Activated CD8-positive, alpha-beta T cell treated with anti-CD3 and anti-CD28 coated beads, Interleukin-2, amount 10 ng/mL, durations not matched to agents 7 days and 5 days (primary cell): Measurements from ENCODE around the gene ZNF316. TPM values are rescaled to one million over a fixed set of nuclear protein-coding genes. Genes with fewer than 3 reads are reported as not detected.

ENCODE experiments used
- ATAC-seq: fragments of 150-1000 bp; cut with Tn5 transposase; one replicate; pipeline ENCODE4 v1.10.0; 2021; ENCODE audit warnings: moderate library complexity
- CTCF ChIA-PET: fragments of 350-600 bp; sonication (Branson Sonifier 250); formaldehyde crosslinking; loops from one replicate; lab custom pipeline; 2021; ENCODE audit warnings: antibody characterized with exemption; lab: Charles Lee
- POLR2A ChIA-PET: fragments of 350-600 bp; sonication (Branson Sonifier 250); formaldehyde crosslinking; loops from one replicate; lab custom pipeline; 2021; ENCODE audit warnings: antibody characterized with exemption; lab: Charles Lee
- DNase-seq: peaks from one replicate; pipeline ENCODE4 v3.0.0-alpha.2; 2020
- H3K27ac Mint-ChIP-seq: one replicate; pipeline ENCODE4 v1.8.0; 2021; ENCODE audit warnings: mild to moderate bottlenecking, mixed read lengths
- H3K27me3 Mint-ChIP-seq: one replicate; pipeline ENCODE4 v1.8.0; 2021; ENCODE audit warnings: low read depth, mixed read lengths
- H3K36me3 Mint-ChIP-seq: one replicate; pipeline ENCODE4 v1.8.0; 2021; ENCODE audit warnings: low read depth, mixed read lengths
- H3K4me1 Mint-ChIP-seq: one replicate; pipeline ENCODE4 v1.8.0; 2021; ENCODE audit warnings: low read depth, mixed read lengths
- H3K4me3 Mint-ChIP-seq: one replicate; pipeline ENCODE4 v1.8.0; 2021; ENCODE audit warnings: mild to moderate bottlenecking, mixed read lengths
- H3K9me3 Mint-ChIP-seq: one replicate; pipeline ENCODE4 v1.8.0; 2022; ENCODE audit warnings: mixed read lengths; ENCODE audit not compliant: insufficient read depth
- total RNA-seq, 2 experiments: library from RNA; stranded (reverse); gene quantifications; one replicate each; pipeline ENCODE4 v1.2.3, GENCODE V29; 2021

Gene ZNF316
- total RNA-seq, 2 experiments from 2014 or later: 24.2 to 26.8 TPM

DNA sequence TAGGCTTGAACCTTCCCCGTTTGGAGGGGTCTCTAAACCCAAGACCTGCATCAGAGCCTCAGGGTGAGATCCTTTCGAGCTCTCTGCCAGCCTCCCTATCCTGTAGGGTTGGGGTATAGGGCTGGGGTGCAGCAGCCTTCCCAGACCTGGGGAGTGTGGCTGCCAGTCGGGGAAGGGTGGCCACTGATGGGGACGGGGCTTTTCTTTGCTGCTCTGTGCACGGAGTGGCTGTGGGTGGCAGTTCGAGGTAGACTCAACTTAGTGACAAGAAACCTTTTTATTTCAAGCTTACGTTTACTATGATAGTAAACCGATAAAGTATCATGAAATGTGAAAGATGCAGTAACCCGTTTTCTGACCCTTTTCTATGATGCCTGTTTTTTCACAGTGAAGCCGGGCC is 13.0 kb downstream of the ZNF316 start:
- DNase-seq: no peak
- Mint-ChIP-seq H3K27ac (no peak overlapping the region), H3K36me3 (peaks cover 68% of the 10 kb centered on the region), H3K9me3 (peaks cover 9% of the 10 kb centered on the region), H3K4me1 (no peaks in the 10 kb centered on the region), H3K27me3 (no peaks in the 10 kb centered on the region), H3K4me3 (no peak overlapping the region)
- no peak for ATAC-seq
- ChIA-PET POLR2A (no interaction called here), CTCF (no interaction called here)

DNA sequence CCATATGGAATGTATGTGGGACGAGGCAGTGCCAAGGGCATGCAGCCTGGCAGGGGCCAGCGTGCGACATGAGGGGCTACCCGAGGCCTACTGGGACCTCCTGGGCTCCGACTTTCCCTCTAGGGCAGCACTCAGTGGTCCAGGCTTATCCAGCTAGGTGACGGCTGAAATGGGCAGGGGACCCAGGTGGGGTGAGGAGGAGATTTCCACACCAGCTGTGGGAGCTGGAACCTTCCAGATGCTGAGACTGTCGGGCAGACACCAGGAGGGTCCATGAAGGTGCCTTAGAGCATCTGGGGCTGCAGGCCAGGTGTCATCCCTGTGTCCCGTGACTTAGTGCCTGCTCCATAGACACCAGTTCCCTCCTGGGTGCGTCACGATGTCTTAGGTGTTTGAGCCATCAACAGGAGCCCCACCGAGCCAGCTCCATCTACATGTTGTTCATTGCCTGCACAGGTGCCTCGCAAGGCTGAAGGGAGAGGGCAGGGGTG is 13.4 kb downstream of the ZNF316 start:
- Mint-ChIP-seq H3K36me3 (peaks cover 71% of the 10 kb centered on the region), H3K9me3 (peaks cover 9% of the 10 kb centered on the region), H3K4me1 (no peaks in the 10 kb centered on the region), H3K27ac (no peak overlapping the region), H3K27me3 (no peaks in the 10 kb centered on the region), H3K4me3 (no peak overlapping the region)
- ChIA-PET CTCF (no interaction called here), POLR2A (no interaction called here)
- ATAC-seq (no peak), DNase-seq (no peak)

DNA sequence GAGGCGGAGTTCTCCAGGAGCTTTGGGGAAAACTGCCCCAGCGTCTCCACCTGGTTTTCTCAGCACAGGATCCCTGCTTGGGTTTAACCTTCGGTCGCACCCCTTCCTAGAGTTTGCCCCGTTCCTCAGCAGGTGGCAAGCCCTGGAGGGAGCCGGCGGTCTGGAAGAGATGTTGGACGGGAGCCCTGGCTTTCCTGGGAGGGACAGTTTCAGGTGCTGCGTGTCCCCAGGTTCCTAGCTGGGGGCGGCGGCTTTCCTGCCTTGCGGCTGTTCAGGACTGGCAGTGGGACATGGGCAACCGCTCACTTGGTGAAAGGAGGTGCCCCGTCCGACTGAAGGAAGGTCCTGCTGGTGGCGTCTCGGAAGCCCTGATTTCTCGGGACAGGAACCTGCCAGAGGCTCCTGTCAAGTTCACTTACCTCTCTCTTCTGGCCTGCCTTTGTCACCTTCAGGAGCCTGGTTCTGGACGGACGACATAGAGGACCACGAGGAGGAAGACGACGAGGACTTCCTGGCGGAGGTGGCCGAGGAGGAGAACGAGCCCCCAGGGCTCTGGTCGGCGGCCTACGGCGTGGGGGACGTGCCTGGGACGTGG is 14.8 kb downstream of the ZNF316 start:
- no peaks in the 10 kb centered on the region for H3K4me1 Mint-ChIP-seq
- H3K36me3 Mint-ChIP-seq: peaks cover 66% of the 10 kb centered on the region
- H3K9me3 Mint-ChIP-seq: peaks cover 9% of the 10 kb centered on the region
- no peaks in the 10 kb centered on the region for H3K27me3 Mint-ChIP-seq
- ATAC-seq (no peak), DNase-seq (no peak)
- ChIA-PET CTCF (no interaction called here), POLR2A (no interaction called here)
- H3K4me3 Mint-ChIP-seq: no peak overlapping the region
- no peak overlapping the region for H3K27ac Mint-ChIP-seq

DNA sequence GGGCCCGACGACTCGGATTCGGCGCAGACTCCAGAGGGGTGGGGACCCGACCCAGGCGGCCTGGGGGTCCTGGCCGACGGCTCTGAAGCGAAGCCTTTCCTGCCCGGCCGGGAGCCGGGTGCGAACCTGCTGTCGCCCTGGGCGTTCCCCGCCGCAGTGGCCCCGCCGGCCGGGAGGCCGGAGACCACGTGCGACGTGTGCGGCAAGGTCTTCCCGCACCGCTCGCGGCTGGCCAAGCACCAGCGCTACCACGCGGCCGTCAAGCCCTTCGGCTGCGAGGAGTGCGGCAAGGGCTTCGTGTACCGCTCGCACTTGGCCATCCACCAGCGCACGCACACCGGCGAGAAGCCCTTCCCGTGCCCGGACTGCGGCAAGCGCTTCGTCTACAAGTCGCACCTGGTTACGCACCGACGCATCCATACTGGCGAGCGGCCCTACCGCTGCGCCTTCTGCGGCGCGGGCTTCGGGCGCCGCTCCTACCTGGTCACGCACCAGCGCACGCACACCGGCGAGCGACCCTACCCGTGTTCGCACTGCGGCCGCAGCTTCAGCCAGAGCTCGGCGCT is 15.4 kb downstream of the ZNF316 start:
- ChIA-PET POLR2A (no interaction called here), CTCF (no interaction called here)
- peaks cover 9% of the 10 kb centered on the region for H3K9me3 Mint-ChIP-seq
- H3K27me3 Mint-ChIP-seq: no peaks in the 10 kb centered on the region
- ATAC-seq (no peak), DNase-seq (no peak)
- H3K4me1 Mint-ChIP-seq: no peaks in the 10 kb centered on the region
- no peak overlapping the region for H3K4me3 Mint-ChIP-seq
- no peak overlapping the region for H3K27ac Mint-ChIP-seq
- peaks cover 60% of the 10 kb centered on the region for H3K36me3 Mint-ChIP-seq

DNA sequence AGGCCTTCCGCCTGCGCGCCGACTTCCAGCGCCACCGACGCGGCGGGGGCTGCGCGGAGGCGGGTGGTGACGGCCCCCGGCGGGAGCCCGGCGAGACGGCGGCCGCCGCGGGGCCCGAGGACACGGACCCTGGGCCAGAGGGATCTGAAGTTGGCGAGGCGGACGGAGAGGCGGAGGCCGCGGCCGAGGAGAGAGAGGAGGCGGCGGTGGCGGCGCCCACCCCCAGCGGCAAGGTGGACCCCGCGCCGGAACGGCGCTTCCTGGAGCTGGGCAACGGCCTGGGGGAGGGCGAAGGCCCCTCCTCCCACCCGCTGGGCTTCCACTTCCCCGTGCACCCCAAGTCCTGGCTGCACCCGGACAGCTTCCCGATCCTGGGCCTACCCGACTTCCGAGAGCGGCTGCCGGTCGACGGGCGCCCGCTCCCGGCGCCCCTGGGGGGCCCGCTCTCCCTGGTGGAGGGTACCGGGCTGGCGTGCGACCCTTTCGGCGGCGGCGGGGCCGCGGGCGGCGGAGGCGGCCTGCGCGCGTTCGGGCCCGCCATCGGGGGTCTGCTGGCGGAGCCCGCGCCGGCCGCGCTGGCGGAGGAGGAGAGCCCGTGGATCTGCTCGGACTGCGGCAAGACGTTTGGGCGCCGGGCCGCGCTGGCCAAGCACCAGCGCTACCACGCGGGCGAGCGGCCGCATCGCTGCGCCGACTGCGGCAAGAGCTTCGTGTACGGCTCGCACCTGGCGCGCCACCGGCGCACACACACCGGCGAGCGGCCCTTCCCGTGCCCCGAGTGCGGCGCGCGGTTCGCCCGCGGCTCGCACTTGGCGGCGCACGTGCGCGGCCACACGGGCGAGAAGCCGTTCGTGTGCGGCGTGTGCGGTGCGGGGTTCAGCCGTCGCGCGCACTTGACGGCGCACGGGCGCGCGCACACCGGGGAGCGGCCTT is 16.2 kb downstream of the ZNF316 start:
- Mint-ChIP-seq H3K36me3 (peaks cover 54% of the 10 kb centered on the region), H3K9me3 (peaks cover 9% of the 10 kb centered on the region), H3K27ac (no peak overlapping the region), H3K27me3 (no peaks in the 10 kb centered on the region), H3K4me3 (no peak overlapping the region), H3K4me1 (no peaks in the 10 kb centered on the region)
- DNase-seq (no peak), ATAC-seq (no peak)
- ChIA-PET POLR2A (no interaction called here), CTCF (no interaction called here)

DNA sequence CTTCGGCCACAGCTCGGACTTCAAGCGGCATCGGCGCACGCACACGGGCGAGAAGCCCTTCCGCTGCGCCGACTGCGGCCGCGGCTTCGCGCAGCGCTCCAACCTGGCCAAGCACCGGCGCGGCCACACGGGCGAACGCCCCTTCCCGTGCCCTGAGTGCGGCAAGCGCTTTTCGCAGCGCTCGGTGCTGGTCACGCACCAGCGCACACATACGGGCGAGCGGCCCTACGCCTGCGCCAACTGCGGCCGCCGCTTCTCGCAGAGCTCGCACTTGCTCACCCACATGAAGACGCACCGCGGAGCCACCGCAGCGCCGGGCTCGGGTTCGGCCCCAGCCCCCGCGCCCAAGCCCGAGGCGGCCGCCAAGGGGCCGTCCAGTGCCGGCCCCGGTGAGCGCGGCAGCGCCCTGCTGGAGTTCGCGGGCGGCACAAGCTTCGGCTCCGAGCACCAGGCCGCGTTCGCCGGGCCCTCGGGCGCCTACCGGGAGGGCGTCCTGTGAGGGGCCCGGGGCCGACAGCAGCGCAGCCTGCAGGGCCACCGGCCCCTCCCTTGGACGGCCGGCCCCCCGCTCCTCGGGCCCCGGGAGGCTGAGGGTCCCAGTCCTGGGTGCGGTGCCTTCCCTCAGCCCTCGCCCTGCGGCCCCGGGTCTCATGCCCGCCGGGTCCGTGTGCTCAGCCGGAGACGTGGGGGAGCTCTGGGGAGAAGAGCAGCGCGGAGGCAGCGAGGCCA is 17.2 kb downstream of the ZNF316 start:
- H3K27ac Mint-ChIP-seq: no peak overlapping the region
- H3K27me3 Mint-ChIP-seq: no peaks in the 10 kb centered on the region
- ATAC-seq (no peak), DNase-seq (no peak)
- H3K36me3 Mint-ChIP-seq: peaks cover 47% of the 10 kb centered on the region
- H3K4me1 Mint-ChIP-seq: peaks cover 5% of the 10 kb centered on the region
- ChIA-PET CTCF (no interaction called here), POLR2A (no interaction called here)
- H3K9me3 Mint-ChIP-seq: peaks cover 9% of the 10 kb centered on the region
- H3K4me3 Mint-ChIP-seq: no peak overlapping the region

DNA sequence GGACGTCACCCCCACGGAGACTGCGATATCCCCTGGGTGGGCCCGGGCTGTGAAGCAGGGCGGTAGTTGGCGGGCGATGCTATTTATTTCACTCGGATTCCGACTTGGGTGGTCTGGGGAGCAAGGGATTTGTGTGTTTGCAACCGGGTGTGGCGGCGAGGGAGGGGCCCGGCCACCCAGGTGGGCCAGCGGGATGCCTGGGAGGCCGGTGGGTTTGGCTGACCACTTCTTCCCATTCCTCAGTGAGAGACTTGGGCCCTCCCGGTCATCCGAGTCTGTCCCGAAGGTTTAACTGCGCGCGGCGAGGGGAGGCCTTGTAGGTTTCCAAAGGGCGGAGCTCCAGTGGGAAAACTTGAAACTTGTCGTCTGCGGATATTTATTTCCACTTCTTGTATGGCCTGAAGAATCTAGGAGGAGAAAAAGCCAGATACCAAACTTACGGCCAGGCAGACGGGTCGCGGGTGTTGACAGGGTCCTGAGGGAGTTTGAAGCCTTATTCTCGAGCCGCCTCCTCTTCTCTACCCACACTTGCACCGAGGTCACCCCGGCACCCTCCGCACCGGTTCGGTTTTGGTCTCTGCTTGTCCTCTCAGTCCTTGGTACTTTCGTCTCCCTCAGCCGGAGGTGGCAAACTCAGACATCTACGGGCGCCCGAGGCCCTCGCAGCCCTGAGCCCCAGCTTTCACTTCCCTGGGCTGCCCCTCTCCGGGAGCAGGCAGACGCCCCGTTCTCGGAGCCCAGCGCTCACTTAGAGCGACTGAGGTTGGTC is 17.9 kb downstream of the ZNF316 start:
- DNase-seq (no peak), ATAC-seq (no peak)
- peaks cover 2% of the 10 kb centered on the region for H3K27me3 Mint-ChIP-seq
- H3K4me1 Mint-ChIP-seq: peaks cover 7% of the 10 kb centered on the region
- ChIA-PET CTCF (no interaction called here), POLR2A (no interaction called here)
- no peak overlapping the region for H3K27ac Mint-ChIP-seq
- no peak overlapping the region for H3K4me3 Mint-ChIP-seq
- H3K9me3 Mint-ChIP-seq: peaks cover 9% of the 10 kb centered on the region
- H3K36me3 Mint-ChIP-seq: peaks cover 40% of the 10 kb centered on the region

DNA sequence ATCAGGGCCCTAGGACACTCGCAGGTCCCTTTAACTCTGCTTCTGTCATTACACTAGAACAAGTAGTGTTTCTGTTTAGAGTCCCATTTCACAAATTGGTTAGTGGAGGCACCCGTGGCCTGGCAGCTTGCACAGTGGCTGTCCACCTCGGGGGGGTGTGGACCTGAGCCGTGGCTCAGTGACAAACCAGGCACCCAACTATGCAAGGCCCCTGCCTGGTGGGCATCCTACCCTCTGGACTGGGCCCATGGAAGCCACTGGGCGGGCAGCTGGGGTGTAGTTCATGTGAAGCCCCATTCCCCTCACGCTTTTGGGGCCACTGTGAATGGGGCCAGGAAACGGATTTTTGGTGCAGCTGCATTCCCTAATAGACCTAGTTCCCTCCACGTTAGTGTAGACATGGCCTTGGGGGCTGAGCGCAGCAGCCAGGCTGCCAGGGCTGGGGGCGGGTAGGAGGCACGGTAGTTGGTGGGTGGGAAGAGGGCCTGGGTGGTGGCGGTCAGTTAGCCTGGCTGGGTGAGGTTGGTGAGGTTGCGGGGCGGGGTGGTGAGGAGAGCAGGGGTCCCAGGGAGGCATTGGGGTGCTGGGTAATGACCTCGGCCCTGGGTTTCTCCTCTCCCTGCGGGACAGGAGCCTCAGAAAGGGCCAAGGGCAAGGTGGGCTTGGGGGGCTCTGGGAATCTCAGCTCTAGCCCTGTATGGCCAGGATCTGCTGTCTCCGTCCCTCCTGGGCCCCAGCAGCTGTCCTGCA is 18.7 kb downstream of the ZNF316 start:
- Mint-ChIP-seq H3K36me3 (peaks cover 32% of the 10 kb centered on the region), H3K27me3 (peaks cover 2% of the 10 kb centered on the region), H3K9me3 (peaks cover 3% of the 10 kb centered on the region), H3K4me1 (peaks cover 7% of the 10 kb centered on the region), H3K4me3 (no peak overlapping the region), H3K27ac (no peak overlapping the region)
- no peak for DNase-seq
- ChIA-PET POLR2A (no interaction called here), CTCF (no interaction called here)
- no peak for ATAC-seq

DNA sequence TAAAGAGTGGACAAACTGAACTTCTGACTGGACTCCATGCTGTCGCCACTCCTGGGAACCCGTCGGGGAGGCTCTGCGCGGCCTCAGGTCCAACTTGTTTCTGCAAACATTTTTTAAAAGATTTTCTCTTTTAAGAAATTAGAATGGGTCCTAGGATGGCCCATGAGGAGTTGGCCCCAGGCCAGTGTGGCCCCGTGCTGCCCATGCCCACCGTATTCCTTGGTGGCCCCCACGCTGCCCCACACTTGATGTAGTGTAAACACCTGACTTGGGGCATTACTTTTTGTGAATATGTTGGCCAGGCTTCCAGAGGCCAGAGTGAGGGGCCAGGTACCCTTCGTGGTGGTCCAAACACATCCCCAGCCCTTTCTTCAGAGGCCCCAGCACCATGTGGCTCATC is 19.3 kb downstream of the ZNF316 start:
- DNase-seq: no peak
- Mint-ChIP-seq H3K4me1 (peaks cover 7% of the 10 kb centered on the region), H3K27ac (no peak overlapping the region), H3K27me3 (peaks cover 6% of the 10 kb centered on the region), H3K36me3 (peaks cover 26% of the 10 kb centered on the region), H3K4me3 (no peak overlapping the region), H3K9me3 (peaks cover 3% of the 10 kb centered on the region)
- ATAC-seq: no peak
- POLR2A ChIA-PET: interaction anchor here (0.6 kb wide), 1 partner anchor 49 kb away, joined by 3 read pairs; no protein-coding TSS in a partner anchor
- CTCF ChIA-PET: no interaction called here

DNA sequence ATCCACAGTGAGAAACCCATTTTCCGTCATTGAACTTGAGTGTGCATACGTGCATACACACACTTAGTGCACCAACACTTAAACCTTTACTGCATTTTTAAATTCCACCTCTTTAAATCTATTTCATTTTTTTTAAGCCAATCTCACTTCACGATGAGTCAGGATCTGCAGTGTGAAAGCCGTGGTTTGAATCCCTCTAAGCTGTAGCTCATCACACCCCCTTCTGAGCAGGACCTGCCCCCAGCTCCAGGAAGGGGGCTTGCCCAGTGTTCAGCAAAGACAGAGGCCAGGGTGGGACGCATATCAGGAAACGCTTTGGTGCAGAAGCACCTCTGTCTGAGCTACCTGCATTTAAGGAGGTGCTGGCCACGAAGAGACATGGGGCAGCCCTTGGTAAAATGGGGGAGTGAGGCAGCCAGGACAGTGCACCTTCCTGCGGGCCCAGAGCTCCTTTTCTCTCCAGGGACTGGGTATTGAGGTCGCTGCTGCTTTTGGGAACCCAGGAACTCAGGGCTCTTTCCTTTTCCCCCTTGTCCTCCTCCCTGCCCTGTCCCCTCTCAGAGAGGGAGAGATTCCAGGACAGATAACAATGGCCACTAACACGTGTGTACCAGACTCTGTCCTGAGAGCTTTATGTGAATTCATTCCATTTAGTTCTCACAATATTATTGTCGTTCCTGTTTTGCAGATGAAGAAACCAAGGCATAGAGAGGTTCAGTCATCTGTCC is 21.7 kb downstream of the ZNF316 start:
- Mint-ChIP-seq H3K27ac (no peak overlapping the region), H3K27me3 (peaks cover 6% of the 10 kb centered on the region), H3K4me1 (peaks cover 7% of the 10 kb centered on the region), H3K4me3 (no peak overlapping the region), H3K36me3 (peaks cover 16% of the 10 kb centered on the region), H3K9me3 (peaks cover 3% of the 10 kb centered on the region)
- no peak for ATAC-seq
- DNase-seq: no peak
- POLR2A ChIA-PET: no interaction called here
- CTCF ChIA-PET: interaction anchor here (0.9 kb wide), 1 partner anchor 142 kb away, joined by 5 read pairs; no protein-coding TSS in a partner anchor
